ENCODE data around the gene TSC2. TPM values are rescaled to one million over a fixed set of nuclear protein-coding genes. Genes with fewer than 3 reads are reported as not detected.

Gene TSC2
- total and polyA plus RNA-seq, 9 of the 15 experiments (the other 6 are each of a cell fraction or from before 2014, with no cell fraction given) = 1.3 to 68.1 (median 16.6) TPM

DNA sequence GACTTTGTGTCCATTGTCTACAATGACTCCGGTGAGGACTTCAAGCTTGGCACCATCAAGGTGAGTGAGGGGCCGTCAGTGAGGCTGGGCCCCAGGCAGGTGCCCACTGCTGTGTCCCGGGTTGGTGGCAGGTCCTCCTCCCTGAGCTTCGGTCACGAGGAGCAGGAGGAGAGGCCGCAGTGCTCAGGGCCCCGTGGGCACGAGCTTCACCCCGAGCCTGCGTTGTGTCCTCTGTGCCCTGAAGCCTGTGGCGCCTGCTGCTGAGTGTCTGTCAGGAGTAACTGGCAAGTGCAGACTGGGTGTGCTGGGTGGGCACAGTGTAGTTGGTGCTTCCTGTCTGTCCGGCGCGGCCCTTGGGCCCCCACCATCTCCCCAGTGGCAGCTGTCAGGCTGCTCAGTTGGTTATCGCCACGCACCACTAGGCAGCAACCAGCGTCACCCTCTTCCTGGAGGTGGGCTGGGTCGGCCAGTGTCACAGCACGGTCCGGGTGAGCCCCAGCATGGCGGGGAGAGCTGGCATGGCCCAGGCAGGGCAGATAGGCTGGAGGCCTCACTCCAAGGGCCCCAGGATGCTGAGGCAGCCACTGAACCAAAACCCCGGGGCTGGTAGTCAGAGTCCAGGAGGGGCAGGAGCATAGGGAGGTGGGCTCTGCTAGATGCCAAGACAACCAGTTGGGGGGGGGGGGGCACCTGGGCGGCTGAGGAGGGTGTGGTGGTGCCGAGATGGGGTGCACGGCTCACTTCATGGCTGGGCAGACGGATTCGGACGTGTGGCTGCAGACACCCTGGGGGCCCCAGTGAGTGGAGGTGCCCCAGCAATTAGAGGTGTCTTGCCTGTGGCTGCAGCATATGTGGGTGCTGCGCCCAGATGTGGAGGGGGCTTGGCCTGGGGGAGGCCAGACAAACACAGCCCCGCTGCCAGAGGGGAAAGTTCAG is 39.3 kb downstream of the TSC2 start:
- no peak for TF ChIP-seq ZBTB1 (CRISPR knock-in tag; IDR thresholded peaks at IDR 0.05; ENCODE audit: borderline replicate concordance, low read depth)
- no peak for TF ChIP-seq MYNN (IDR thresholded peaks at IDR 0.05)
- TF ChIP-seq MYNN (CRISPR knock-in tag; IDR thresholded peaks at IDR 0.05) = no peak
- peak; percentile 5 for TF ChIP-seq RBM22 (IDR thresholded peaks at IDR 0.05; ENCODE audit: low read depth, low read length, poor library complexity, severe bottlenecking)
- TF ChIP-seq, protein P1, sequence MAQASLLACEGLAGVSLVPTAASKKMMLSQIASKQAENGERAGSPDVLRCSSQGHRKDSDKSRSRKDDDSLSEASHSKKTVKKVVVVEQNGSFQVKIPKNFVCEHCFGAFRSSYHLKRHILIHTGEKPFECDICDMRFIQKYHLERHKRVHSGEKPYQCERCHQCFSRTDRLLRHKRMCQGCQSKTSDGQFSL (CRISPR knock-in tag; IDR thresholded peaks at IDR 0.05) = 0 out of 2 replicates have a peak, but pooled peaks have one; percentile 12
- TF ChIP-seq, protein P1 (tag; IDR thresholded peaks at IDR 0.05) = no peak
- TF ChIP-seq, protein P2, sequence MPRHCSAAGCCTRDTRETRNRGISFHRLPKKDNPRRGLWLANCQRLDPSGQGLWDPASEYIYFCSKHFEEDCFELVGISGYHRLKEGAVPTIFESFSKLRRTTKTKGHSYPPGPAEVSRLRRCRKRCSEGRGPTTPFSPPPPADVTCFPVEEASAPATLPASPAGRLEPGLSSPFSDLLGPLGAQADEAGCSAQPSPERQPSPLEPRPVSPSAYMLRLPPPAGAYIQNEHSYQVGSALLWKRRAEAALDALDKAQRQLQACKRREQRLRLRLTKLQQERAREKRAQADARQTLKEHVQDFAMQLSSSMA (CRISPR knock-in tag; IDR thresholded peaks at IDR 0.05) = no peak
- TF ChIP-seq, protein P3, sequence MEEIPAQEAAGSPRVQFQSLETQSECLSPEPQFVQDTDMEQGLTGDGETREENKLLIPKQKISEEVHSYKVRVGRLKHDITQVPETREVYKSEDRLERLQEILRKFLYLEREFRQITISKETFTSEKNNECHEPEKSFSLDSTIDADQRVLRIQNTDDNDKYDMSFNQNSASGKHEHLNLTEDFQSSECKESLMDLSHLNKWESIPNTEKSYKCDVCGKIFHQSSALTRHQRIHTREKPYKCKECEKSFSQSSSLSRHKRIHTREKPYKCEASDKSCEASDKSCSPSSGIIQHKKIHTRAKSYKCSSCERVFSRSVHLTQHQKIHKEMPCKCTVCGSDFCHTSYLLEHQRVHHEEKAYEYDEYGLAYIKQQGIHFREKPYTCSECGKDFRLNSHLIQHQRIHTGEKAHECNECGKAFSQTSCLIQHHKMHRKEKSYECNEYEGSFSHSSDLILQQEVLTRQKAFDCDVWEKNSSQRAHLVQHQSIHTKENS (CRISPR knock-in tag; IDR thresholded peaks at IDR 0.05) = no peak
- peak; percentile 16 for TF ChIP-seq POLR2G (IDR thresholded peaks at IDR 0.05; ENCODE audit: low read depth, low read length)
- no peak overlapping the region for H3K4me2 ChIP-seq (ENCODE audit: insufficient read depth, low read length)
- no peak for DNase-seq (ENCODE audit: extremely low read depth in 1 of 4, low spot score in 3 of 4)
- no peaks in the 10 kb centered on the region for H3K27me3 ChIP-seq (ENCODE audit: control insufficient read depth in 2 of 2, insufficient read depth in 2 of 2, low read length in 2 of 2)
- H3K27ac ChIP-seq (ENCODE audit: extremely low read depth, low read depth, low read length) = no peak overlapping the region
- no peak overlapping the region for H2AFZ ChIP-seq (ENCODE audit: low read depth, low read length)
- peaks cover 70% of the 10 kb centered on the region; the same call in 2 of the 3 replicates for H3K36me3 ChIP-seq (ENCODE audit: control insufficient read depth, insufficient read depth, low read length)
- no TSS peak for BruUV-seq (replicated peaks)
- no peak overlapping the region for H3K4me3 ChIP-seq
- POLR2A ChIA-PET = interaction anchor here (0.8 to 1.4 kb wide), 3 partner anchors 39 to 216 kb away, joined by 3 to 4 read pairs (median 3); partner anchors contain the start of genes NTHL1 and TSC2
- intact Hi-C loops (cut with micrococcal nuclease) (no loop called here), in situ Hi-C loops (cut with MboI) (loop anchor here (10.0 kb wide), 1 partner anchor 58 kb away; the partner anchor contains the start of gene RAB26)
- CTCF ChIA-PET (ENCODE audit: low intra/inter-chr PET ratio) = no interaction called here
- no peak overlapping the region; a peak in 1 of 4 replicates for H3K9ac ChIP-seq (ENCODE audit: insufficient read depth in 1 of 2, low read depth in 2 of 2, low read length in 2 of 2)
- H3K4me1 ChIP-seq (replicated peaks in 1 of 2; ENCODE audit: control insufficient read depth in 2 of 2, insufficient read depth in 2 of 2, low read length in 2 of 2) = peaks cover 0 to 40% of the 10 kb centered on the region in 2 experiments; a peak in 2 of 5 replicates
- 98% methylated on average over 17 of the region's 30 CpGs for WGBS (ENCODE audit: insufficient coverage, low coverage, missing lambda C conversion rate)
- ATAC-seq = no peak
- no peaks in the 10 kb centered on the region for H3K79me2 ChIP-seq (ENCODE audit: control insufficient read depth, insufficient read depth, low read length)
- H3K9me1 ChIP-seq (ENCODE audit: control insufficient read depth, insufficient read depth, low read length) = no peaks in the 10 kb centered on the region
- no peak for FAIRE-seq
- no peaks in the 10 kb centered on the region for H4K20me1 ChIP-seq (replicated peaks; ENCODE audit: control insufficient read depth, insufficient read depth, low read length)
- H3K9me3 ChIP-seq (replicated peaks; ENCODE audit: control insufficient read depth, insufficient read depth, low read depth, low read length) = no peaks in the 10 kb centered on the region

Data from K562 (cell line).